Measurements from ENCODE around the gene TBC1D22A. TPM values are rescaled to one million over a fixed set of nuclear protein-coding genes. Genes with fewer than 3 reads are reported as not detected.

Gene TBC1D22A
- total RNA-seq, 1 experiment from 2014 or later = 14.3 TPM

- no peak for DNase-seq
- no peaks in the 10 kb centered on the region for H3K4me1 ChIP-seq (ENCODE audit: insufficient read depth, low read length)
These were observed 112.6 kb downstream of the TBC1D22A start for GRCh38 chr22:46875089-46875488.

GRCh38 chr22:46876357-46876934, 114.0 kb downstream of the TBC1D22A start:
- Histone ChIP-seq H3K9ac (ENCODE audit: low read length) (no peak overlapping the region), H3K36me3 (ENCODE audit: low read depth, low read length) (no peaks in the 10 kb centered on the region; the same call in 1 of the 2 replicates), H3F3A (ENCODE audit: low read length, unreplicated experiment) (no peaks in the 10 kb centered on the region), H3K79me2 (ENCODE audit: low read length) (no peaks in the 10 kb centered on the region), H3K27ac (ENCODE audit: low read length) (no peak overlapping the region), H3K9me2 (replicated peaks; ENCODE audit: low read length) (no peaks in the 10 kb centered on the region), H2AFZ (ENCODE audit: low read length) (no peak overlapping the region), H3K4me1 (ENCODE audit: insufficient read depth, low read length) (peaks cover 2% of the 10 kb centered on the region), H3K4me3 (ENCODE audit: low read length) (no peak overlapping the region), H3K9me3 (ENCODE audit: low read length) (no peaks in the 10 kb centered on the region), H4K20me1 (ENCODE audit: low read length) (no peaks in the 10 kb centered on the region), H3K4me2 (ENCODE audit: low read length) (no peak overlapping the region), H3K27me3 (ENCODE audit: low read length) (no peaks in the 10 kb centered on the region)
- no TSS peak for BruUV-seq (replicated peaks)
- ChIA-PET POLR2A (ENCODE audit: unreplicated experiment) (no interaction called here), CTCF (no interaction called here)
- no peak for TF ChIP-seq EZH2phosphoT487 (IDR thresholded peaks at IDR 0.05; ENCODE audit: borderline replicate concordance, low read length)
- TF ChIP-seq CTCF (conservative IDR thresholded peaks at IDR 0.05; ENCODE audit: low read depth, low read length) = no peak
- no peak for TF ChIP-seq EZH2 (IDR thresholded peaks at IDR 0.05; ENCODE audit: low read length, unreplicated experiment)
- no peak for DNase-seq
- no peak for ATAC-seq
- intact Hi-C loops (cut with micrococcal nuclease) = no loop called here

More at GRCh38 chr22:46875089-46875488, 112.6 kb downstream of the TBC1D22A start:
- H2AFZ ChIP-seq (ENCODE audit: low read length) = no peak overlapping the region
- H3K36me3 ChIP-seq (ENCODE audit: low read depth, low read length) = no peaks in the 10 kb centered on the region; the same call in 1 of the 2 replicates
- no TSS peak for BruUV-seq (replicated peaks)
- intact Hi-C loops (cut with micrococcal nuclease) = no loop called here
- no peaks in the 10 kb centered on the region for H3K79me2 ChIP-seq (ENCODE audit: low read length)
- H3K27ac ChIP-seq (ENCODE audit: low read length) = no peak overlapping the region
- CTCF ChIA-PET = no interaction called here
- no peaks in the 10 kb centered on the region for H3K9me2 ChIP-seq (replicated peaks; ENCODE audit: low read length)
- no peak for ATAC-seq
- H4K20me1 ChIP-seq (ENCODE audit: low read length) = no peaks in the 10 kb centered on the region
- no peak overlapping the region for H3K9ac ChIP-seq (ENCODE audit: low read length)
- H3K4me3 ChIP-seq (ENCODE audit: low read length) = no peak overlapping the region
- H3F3A ChIP-seq (ENCODE audit: low read length, unreplicated experiment) = no peaks in the 10 kb centered on the region
- no peak overlapping the region for H3K4me2 ChIP-seq (ENCODE audit: low read length)
- no peak for TF ChIP-seq CTCF (conservative IDR thresholded peaks at IDR 0.05; ENCODE audit: low read depth, low read length)
- no peak for TF ChIP-seq EZH2phosphoT487 (IDR thresholded peaks at IDR 0.05; ENCODE audit: borderline replicate concordance, low read length)
- TF ChIP-seq EZH2 (IDR thresholded peaks at IDR 0.05; ENCODE audit: low read length, unreplicated experiment) = no peak
- POLR2A ChIA-PET (ENCODE audit: unreplicated experiment) = no interaction called here
- no peaks in the 10 kb centered on the region for H3K27me3 ChIP-seq (ENCODE audit: low read length)
- H3K9me3 ChIP-seq (ENCODE audit: low read length) = no peaks in the 10 kb centered on the region

- intact Hi-C loops (cut with micrococcal nuclease) = no loop called here
- H3K36me3 ChIP-seq (ENCODE audit: low read depth, low read length) = no peaks in the 10 kb centered on the region
- H3K4me2 ChIP-seq (ENCODE audit: low read length) = no peak overlapping the region
- no peaks in the 10 kb centered on the region for H3K27me3 ChIP-seq (ENCODE audit: low read length)
- H2AFZ ChIP-seq (ENCODE audit: low read length) = no peak overlapping the region
- no peak overlapping the region for H3K27ac ChIP-seq (ENCODE audit: low read length)
- no peaks in the 10 kb centered on the region for H3K9me2 ChIP-seq (replicated peaks; ENCODE audit: low read length)
- no peaks in the 10 kb centered on the region for H3F3A ChIP-seq (ENCODE audit: low read length, unreplicated experiment)
- ChIA-PET CTCF (interaction anchor here (0.7 kb wide), 1 partner anchor 80 kb away, joined by 6 read pairs; no protein-coding TSS in a partner anchor), POLR2A (ENCODE audit: unreplicated experiment) (no interaction called here)
- H3K79me2 ChIP-seq (ENCODE audit: low read length) = no peaks in the 10 kb centered on the region
- no peak overlapping the region for H3K4me3 ChIP-seq (ENCODE audit: low read length)
- H3K9ac ChIP-seq (ENCODE audit: low read length) = no peak overlapping the region
- no peaks in the 10 kb centered on the region for H3K9me3 ChIP-seq (ENCODE audit: low read length)
- BruUV-seq (replicated peaks) = no TSS peak
- no peak for DNase-seq
- TF ChIP-seq EZH2 (IDR thresholded peaks at IDR 0.05; ENCODE audit: low read length, unreplicated experiment) (no peak), EZH2phosphoT487 (IDR thresholded peaks at IDR 0.05; ENCODE audit: borderline replicate concordance, low read length) (no peak), CTCF (conservative IDR thresholded peaks at IDR 0.05; ENCODE audit: low read depth, low read length) (no peak)
- no peak for ATAC-seq
- peaks cover 3% of the 10 kb centered on the region for H3K4me1 ChIP-seq (ENCODE audit: insufficient read depth, low read length)
- no peaks in the 10 kb centered on the region for H4K20me1 ChIP-seq (ENCODE audit: low read length)
These were observed 115.9 kb downstream of the TBC1D22A start for GRCh38 chr22:46878191-46878948.

All from PC-3 (cell line).